ENCODE measurements around the gene TSPAN17. TPM values are rescaled to one million over a fixed set of nuclear protein-coding genes. Genes with fewer than 3 reads are reported as not detected.
A peak's percentile ranks its signal among the peaks of the same experiment; 100 is the strongest.
"Not testable (repeated sequence)": the region's sequence is repeated elsewhere in the genome, so short reads cannot be mapped to it uniquely, and the experiment has no call there.

Gene TSPAN17, protein sequence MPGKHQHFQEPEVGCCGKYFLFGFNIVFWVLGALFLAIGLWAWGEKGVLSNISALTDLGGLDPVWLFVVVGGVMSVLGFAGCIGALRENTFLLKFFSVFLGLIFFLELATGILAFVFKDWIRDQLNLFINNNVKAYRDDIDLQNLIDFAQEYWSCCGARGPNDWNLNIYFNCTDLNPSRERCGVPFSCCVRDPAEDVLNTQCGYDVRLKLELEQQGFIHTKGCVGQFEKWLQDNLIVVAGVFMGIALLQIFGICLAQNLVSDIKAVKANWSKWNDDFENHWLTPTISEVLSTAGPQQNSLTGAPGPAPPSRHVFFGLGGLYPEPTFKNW
- total RNA-seq = 10 to 100 TPM; 16.6 to 47.6 (median 21.1) TPM
- 10 to 100 TPM; 16.5 to 19.3 TPM for polyA plus RNA-seq
- total RNA-seq = 17.5 reads per million, percentile 47 among the genes with 10 or more reads in this experiment

DNA sequence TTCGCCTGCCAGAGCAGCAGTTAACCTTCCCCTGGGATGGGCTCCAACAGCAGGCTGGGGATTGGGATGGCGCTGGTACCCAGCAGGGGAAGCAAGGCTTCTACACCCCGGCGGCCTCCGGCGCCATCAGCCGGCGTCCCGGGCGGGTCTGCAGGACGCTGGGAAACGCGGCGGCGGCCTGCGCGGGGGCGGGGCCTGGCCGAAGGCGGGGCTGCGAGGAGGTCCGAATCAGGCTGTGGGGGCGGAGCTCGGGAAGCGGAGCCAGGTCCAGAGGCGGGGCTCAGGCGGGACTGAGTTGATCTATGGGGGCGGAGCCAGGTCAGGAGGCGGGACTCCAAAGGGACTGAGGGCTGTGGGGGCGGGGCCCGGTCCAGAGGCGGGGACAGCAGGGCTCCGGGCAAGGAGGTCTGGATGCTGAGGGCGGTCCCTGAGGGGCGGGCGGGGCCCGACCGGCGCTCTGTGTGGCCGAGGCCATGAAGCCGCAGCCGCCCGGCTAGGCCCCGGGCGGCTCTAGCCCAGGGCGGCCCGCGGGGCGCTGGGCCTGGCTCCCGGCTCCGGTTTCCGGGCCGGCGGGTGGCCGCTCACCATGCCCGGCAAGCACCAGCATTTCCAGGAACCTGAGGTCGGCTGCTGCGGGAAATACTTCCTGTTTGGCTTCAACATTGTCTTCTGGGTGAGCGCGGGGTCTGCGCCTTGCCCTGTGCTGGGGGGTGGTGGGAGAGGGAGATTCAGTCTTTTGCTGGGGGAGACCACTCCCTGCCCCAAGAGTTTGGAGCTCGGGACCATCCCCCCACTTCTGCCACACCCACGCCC lies at the start of gene TSPAN17:
Gene TSPAN17 (plus strand): TSS at position 455 of the 813 bp plus-strand sequence. CDS start 132 bp downstream, at position 587.
- H3K27ac ChIP-seq (ENCODE audit: low read depth, low read length) = peak within 1 kb of the TSS; percentile 68
- peaks cover 0 to 5% (median 0%) of the 10 kb centered on the region in 5 donors for H3K36me3 Mint-ChIP-seq
- no peaks in the 10 kb centered on the region for H3K9me3 ChIP-seq (ENCODE audit: control insufficient read depth in 2 of 3, low read length in 3 of 3)
- peak within 1 kb of the TSS; percentile 79 to 95 (median 90) for H3K27ac Mint-ChIP-seq
- peaks cover 29 to 55% (median 45%) of the 10 kb centered on the region in 7 donors for H3K4me1 Mint-ChIP-seq
- peaks cover 21 to 28% of the 10 kb centered on the region in 2 donors for H3K4me1 ChIP-seq (ENCODE audit: control insufficient read depth in 2 of 2, insufficient read depth in 2 of 2, low read length in 2 of 2)
- intact Hi-C loops (cut with micrococcal nuclease) = loop anchor here (1.0 to 10.0 kb wide), 18 partner anchors 11 to 1122 kb away; partner anchors contain the start of genes CLTB (in 2 of the 2), GPRIN1 (in 2 of the 2), RNF44 (in 2 of the 2) and EIF4E1B (in 1 of the 2)
- H3K27me3 Mint-ChIP-seq = no peaks in the 10 kb centered on the region
- H3K9me3 Mint-ChIP-seq = no peaks in the 10 kb centered on the region
- POLR2A ChIA-PET = interaction anchor here (0.6 to 5.3 kb wide), 9 partner anchors 12 to 858 kb away, joined by 3 to 36 read pairs (median 4); partner anchors contain the start of genes FAF2 and RNF44
- CTCF ChIA-PET = interaction anchor here (0.6 to 2.0 kb wide), 3 partner anchors 13 to 51 kb away, joined by 3 to 16 read pairs (median 3); no protein-coding TSS in a partner anchor
- ATAC-seq = peak; percentile 97
- H3K27me3 ChIP-seq (ENCODE audit: control insufficient read depth in 2 of 2, insufficient read depth in 2 of 2, low read length in 2 of 2) = no peaks in the 10 kb centered on the region
- peak; percentile 87 to 99 (median 89) for DNase-seq
- H3K36me3 ChIP-seq (ENCODE audit: control insufficient read depth in 2 of 3, insufficient read depth in 3 of 3, low read length in 3 of 3) = no peaks in the 10 kb centered on the region
- H3K4me3 Mint-ChIP-seq = peak within 1 kb of the TSS; percentile 79 to 94 (median 89)
- peak within 1 kb of the TSS; percentile 50 for H3K4me3 ChIP-seq (ENCODE audit: low read length)

DNA sequence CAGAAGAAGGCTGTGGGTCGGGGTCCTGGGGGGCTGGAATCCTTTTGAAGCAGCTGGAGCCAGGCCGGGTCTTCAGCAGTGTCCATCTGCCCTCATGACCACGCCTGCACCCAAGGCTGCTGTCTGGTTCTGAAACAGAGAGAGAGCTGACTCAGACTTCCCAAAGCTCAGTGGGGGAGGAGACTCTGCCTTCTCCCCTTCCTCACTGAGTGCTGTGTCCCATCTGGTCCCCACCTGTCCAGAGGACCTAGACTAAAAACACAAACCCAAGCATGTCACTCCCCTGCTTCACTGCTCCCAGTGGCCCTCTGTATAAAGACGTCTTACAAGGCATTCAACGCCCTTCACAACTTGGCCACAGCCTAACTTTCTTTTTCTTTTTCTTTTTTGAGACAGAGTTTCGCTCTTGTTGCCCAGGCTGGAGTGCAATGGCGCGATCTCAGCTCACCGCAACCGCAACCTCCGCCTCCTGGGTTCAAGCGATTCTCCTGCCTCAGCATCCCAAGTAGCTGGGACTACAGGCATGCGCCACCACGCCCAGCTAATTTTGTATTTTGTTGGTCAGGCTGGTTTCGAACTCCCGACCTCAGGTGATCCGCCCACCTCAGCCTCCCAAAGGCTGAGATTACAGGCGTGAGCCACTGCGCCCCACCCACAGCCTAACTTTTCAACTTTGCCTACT lies 47.4 kb upstream of the TSPAN17 start:
- H3K36me3 ChIP-seq (ENCODE audit: control insufficient read depth in 2 of 3, insufficient read depth in 3 of 3, low read length in 3 of 3); H3K9me3 ChIP-seq (ENCODE audit: control insufficient read depth in 2 of 3, low read length in 3 of 3); H3K27ac ChIP-seq (ENCODE audit: low read depth, low read length); ATAC-seq; H3K27me3 ChIP-seq (ENCODE audit: control insufficient read depth in 2 of 2, insufficient read depth in 2 of 2, low read length in 2 of 2); DNase-seq; H3K36me3 Mint-ChIP-seq; H3K4me1 ChIP-seq (ENCODE audit: control insufficient read depth in 2 of 2, insufficient read depth in 2 of 2, low read length in 2 of 2); POLR2A ChIA-PET; H3K4me3 ChIP-seq (ENCODE audit: low read length); H3K9me3 Mint-ChIP-seq; H3K4me1 Mint-ChIP-seq; H3K27ac Mint-ChIP-seq: not testable (repeated sequence)
- CTCF ChIA-PET = interaction anchor here (0.6 kb wide), 1 partner anchor 12 kb away, joined by 3 read pairs; no protein-coding TSS in a partner anchor
- peaks cover 0 to 11% (median 0%) of the 10 kb centered on the region in 5 donors for H3K27me3 Mint-ChIP-seq
- intact Hi-C loops (cut with micrococcal nuclease) = loop anchor here in 1 of 2 donors (5.0 kb wide), 1 partner anchor 363 kb away; the partner anchor contains the start of gene SIMC1
- H3K4me3 Mint-ChIP-seq = peak overlapping the region in 1 of 10 donors; percentile 41

DNA sequence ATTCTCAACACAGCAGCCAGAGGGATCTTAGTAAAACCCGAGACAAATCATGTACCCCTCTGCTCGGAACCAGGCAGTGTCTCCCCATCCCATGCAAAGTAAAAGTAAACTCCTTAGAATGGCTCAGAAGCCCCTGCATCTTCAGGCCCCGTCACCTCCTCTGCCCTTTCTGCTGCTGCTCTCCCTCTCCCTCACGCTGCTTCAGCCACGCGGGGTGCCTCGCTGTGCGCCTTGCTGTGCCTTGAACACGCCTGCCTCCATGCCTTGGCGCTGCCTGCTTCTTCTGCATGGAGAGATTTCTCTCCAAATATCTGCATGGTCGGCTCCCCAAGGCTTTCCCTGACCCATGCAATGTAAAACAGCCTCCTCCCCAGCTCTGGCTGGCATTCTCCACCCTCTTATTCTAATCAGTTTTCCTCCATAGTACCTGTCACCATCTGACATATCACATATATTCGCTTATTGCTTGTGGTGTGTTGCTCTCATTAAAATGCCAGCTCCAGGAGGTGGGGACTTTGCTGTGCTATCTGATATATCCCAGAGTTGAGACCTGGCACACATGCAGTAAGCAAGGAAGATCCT lies 45.3 kb upstream of the TSPAN17 start:
- Histone ChIP-seq H3K36me3 (ENCODE audit: control insufficient read depth in 2 of 3, insufficient read depth in 3 of 3, low read length in 3 of 3) (no peaks in the 10 kb centered on the region), H3K4me3 (ENCODE audit: low read length) (no peak overlapping the region), H3K27me3 (ENCODE audit: control insufficient read depth in 2 of 2, insufficient read depth in 2 of 2, low read length in 2 of 2) (no peaks in the 10 kb centered on the region), H3K4me1 (ENCODE audit: control insufficient read depth in 2 of 2, insufficient read depth in 2 of 2, low read length in 2 of 2) (no peaks in the 10 kb centered on the region), H3K27ac (ENCODE audit: low read depth, low read length) (no peak overlapping the region), H3K9me3 (ENCODE audit: control insufficient read depth in 2 of 3, low read length in 3 of 3) (no peaks in the 10 kb centered on the region)
- Mint-ChIP-seq H3K36me3 (no peaks in the 10 kb centered on the region), H3K4me1 (peaks cover 0 to 5% (median 0%) of the 10 kb centered on the region in 7 donors), H3K9me3 (peaks cover 0 to 2% (median 0%) of the 10 kb centered on the region in 11 donors), H3K27ac (no peak overlapping the region), H3K27me3 (peaks cover 0 to 6% (median 0%) of the 10 kb centered on the region in 5 donors), H3K4me3 (no peak overlapping the region)
- no peak for DNase-seq
- intact Hi-C loops (cut with micrococcal nuclease) = no loop called here
- POLR2A ChIA-PET = no interaction called here
- no peak for ATAC-seq
- CTCF ChIA-PET = no interaction called here

DNA sequence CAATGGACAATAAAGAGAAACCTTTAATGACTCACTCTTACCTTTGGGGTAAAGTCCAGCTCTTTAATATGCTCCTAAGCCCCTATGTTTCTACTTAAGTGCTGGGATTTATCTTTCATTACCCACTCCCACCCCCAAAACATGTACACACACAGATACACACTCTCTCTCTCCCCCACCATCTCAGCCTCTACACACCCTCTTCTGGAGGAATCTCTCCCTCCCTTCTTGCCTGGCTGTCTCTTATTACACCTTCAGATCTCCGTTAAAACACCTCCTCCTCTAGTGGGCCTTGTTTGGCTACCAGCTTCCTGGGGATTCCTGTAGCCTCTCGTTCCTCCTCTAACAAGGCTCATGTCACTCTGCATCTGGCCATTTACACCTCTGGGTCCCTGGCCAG lies 44.2 kb upstream of the TSPAN17 start:
- no peak for DNase-seq
- peaks cover 0 to 9% (median 0%) of the 10 kb centered on the region in 5 donors for H3K27me3 Mint-ChIP-seq
- ATAC-seq = no peak
- intact Hi-C loops (cut with micrococcal nuclease) = no loop called here
- Histone ChIP-seq H3K9me3 (ENCODE audit: control insufficient read depth in 2 of 3, low read length in 3 of 3) (no peaks in the 10 kb centered on the region), H3K4me1 (ENCODE audit: control insufficient read depth in 2 of 2, insufficient read depth in 2 of 2, low read length in 2 of 2) (no peaks in the 10 kb centered on the region), H3K4me3 (ENCODE audit: low read length) (no peak overlapping the region), H3K27ac (ENCODE audit: low read depth, low read length) (no peak overlapping the region), H3K27me3 (ENCODE audit: control insufficient read depth in 2 of 2, insufficient read depth in 2 of 2, low read length in 2 of 2) (no peaks in the 10 kb centered on the region), H3K36me3 (ENCODE audit: control insufficient read depth in 2 of 3, insufficient read depth in 3 of 3, low read length in 3 of 3) (no peaks in the 10 kb centered on the region)
- ChIA-PET CTCF (no interaction called here), POLR2A (no interaction called here)
- peaks cover 0 to 5% (median 0%) of the 10 kb centered on the region in 7 donors for H3K4me1 Mint-ChIP-seq
- peak overlapping the region in 1 of 9 donors; percentile 42 for H3K27ac Mint-ChIP-seq
- H3K9me3 Mint-ChIP-seq = peaks cover 0 to 2% (median 0%) of the 10 kb centered on the region in 11 donors
- no peaks in the 10 kb centered on the region for H3K36me3 Mint-ChIP-seq
- H3K4me3 Mint-ChIP-seq = no peak overlapping the region

DNA sequence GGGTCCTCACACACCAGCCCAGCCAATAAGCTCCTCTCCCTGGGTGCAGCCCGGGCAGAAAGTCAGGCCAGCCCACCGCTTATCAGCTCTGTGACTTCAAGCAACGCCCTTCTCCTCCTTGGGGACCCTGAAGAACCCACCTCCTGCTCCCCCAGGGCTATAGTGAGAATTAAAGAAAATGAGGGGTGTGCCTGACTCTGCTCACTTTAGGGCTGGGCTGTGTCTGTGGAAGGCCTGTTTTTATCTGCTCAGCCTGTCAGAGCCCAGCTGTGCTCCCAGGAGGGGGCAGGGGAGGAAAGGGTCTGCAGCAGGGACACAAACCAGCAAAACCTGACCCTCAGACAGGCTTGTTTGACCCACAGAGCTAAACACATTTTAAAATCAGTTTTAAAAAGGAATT lies 41.3 kb upstream of the TSPAN17 start:
- Mint-ChIP-seq H3K27me3 (peaks cover 4 to 19% (median 11%) of the 10 kb centered on the region in 5 donors), H3K9me3 (peaks cover 0 to 3% (median 0%) of the 10 kb centered on the region in 11 donors), H3K27ac (no peak overlapping the region), H3K4me3 (no peak overlapping the region), H3K36me3 (peaks cover 0 to 3% (median 0%) of the 10 kb centered on the region in 5 donors), H3K4me1 (peaks cover 4 to 13% (median 11%) of the 10 kb centered on the region in 7 donors)
- no peak for ATAC-seq
- intact Hi-C loops (cut with micrococcal nuclease) = no loop called here
- H3K27ac ChIP-seq (ENCODE audit: low read depth, low read length) = no peak overlapping the region
- H3K4me1 ChIP-seq (ENCODE audit: control insufficient read depth in 2 of 2, insufficient read depth in 2 of 2, low read length in 2 of 2) = peaks cover 3 to 4% of the 10 kb centered on the region in 2 donors
- DNase-seq = no peak
- no peaks in the 10 kb centered on the region for H3K36me3 ChIP-seq (ENCODE audit: control insufficient read depth in 2 of 3, insufficient read depth in 3 of 3, low read length in 3 of 3)
- POLR2A ChIA-PET = no interaction called here
- CTCF ChIA-PET = interaction anchor here (0.7 kb wide), 1 partner anchor 32 kb away, joined by 3 read pairs; no protein-coding TSS in a partner anchor
- no peaks in the 10 kb centered on the region for H3K9me3 ChIP-seq (ENCODE audit: control insufficient read depth in 2 of 3, low read length in 3 of 3)
- peaks cover 2 to 4% of the 10 kb centered on the region in 2 donors for H3K27me3 ChIP-seq (ENCODE audit: control insufficient read depth in 2 of 2, insufficient read depth in 2 of 2, low read length in 2 of 2)
- no peak overlapping the region for H3K4me3 ChIP-seq (ENCODE audit: low read length)

DNA sequence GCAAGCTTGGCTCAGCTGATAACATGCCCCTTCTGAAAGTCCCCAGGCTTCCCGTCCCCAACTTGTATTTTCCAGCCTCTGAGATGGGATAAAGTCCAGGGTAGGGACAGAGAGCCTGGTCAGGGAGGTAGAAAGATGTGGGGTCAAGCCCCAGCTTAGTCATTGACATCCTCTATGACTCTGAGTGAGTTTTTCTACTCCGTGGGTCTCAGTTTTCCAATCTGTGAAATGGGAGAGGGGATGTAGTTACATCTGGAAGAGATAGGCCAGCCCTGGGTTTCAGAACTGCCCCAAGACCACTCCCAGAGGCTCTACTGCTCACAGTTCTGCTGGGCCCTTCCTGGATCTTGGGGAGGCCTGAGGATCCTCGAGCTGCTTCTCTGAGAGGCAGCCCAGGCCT lies 40.4 kb upstream of the TSPAN17 start:
- H3K27ac Mint-ChIP-seq = no peak overlapping the region
- peaks cover 10 to 25% (median 16%) of the 10 kb centered on the region in 5 donors for H3K27me3 Mint-ChIP-seq
- peaks cover 0 to 5% (median 0%) of the 10 kb centered on the region in 5 donors for H3K36me3 Mint-ChIP-seq
- H3K27ac ChIP-seq (ENCODE audit: low read depth, low read length) = no peak overlapping the region
- ChIA-PET CTCF (no interaction called here), POLR2A (no interaction called here)
- H3K4me3 ChIP-seq (ENCODE audit: low read length) = no peak overlapping the region
- intact Hi-C loops (cut with micrococcal nuclease) = no loop called here
- DNase-seq (no peak), ATAC-seq (no peak)
- peaks cover 3 to 5% of the 10 kb centered on the region in 2 donors for H3K27me3 ChIP-seq (ENCODE audit: control insufficient read depth in 2 of 2, insufficient read depth in 2 of 2, low read length in 2 of 2)
- no peaks in the 10 kb centered on the region for H3K9me3 ChIP-seq (ENCODE audit: control insufficient read depth in 2 of 3, low read length in 3 of 3)
- H3K9me3 Mint-ChIP-seq = peaks cover 0 to 6% (median 0%) of the 10 kb centered on the region in 11 donors
- H3K4me1 ChIP-seq (ENCODE audit: control insufficient read depth in 2 of 2, insufficient read depth in 2 of 2, low read length in 2 of 2) = peaks cover 3 to 4% of the 10 kb centered on the region in 2 donors
- no peak overlapping the region for H3K4me3 Mint-ChIP-seq
- peaks cover 4 to 17% (median 12%) of the 10 kb centered on the region in 7 donors for H3K4me1 Mint-ChIP-seq
- H3K36me3 ChIP-seq (ENCODE audit: control insufficient read depth in 2 of 3, insufficient read depth in 3 of 3, low read length in 3 of 3) = no peaks in the 10 kb centered on the region
